Left kidney (tissue), 2 donors: ENCODE results near the gene LY6G6D. TPM values are rescaled to one million over a fixed set of nuclear protein-coding genes. Genes with fewer than 3 reads are reported as not detected.

Source experiments
- DNase-seq: peaks from one replicate; pipeline ENCODE4 v3.0.0-alpha.2; 2013
- polyA plus RNA-seq: library from polyadenylated mRNA; unstranded; fragments of 120-200 nt; gene quantifications from one replicate; pipeline ENCODE4 v1.2.1, GENCODE V29; 2013; ENCODE audit not compliant: insufficient read length

The LY6G6D gene
- polyA plus RNA-seq, 1 donor = not detected

- no peak for DNase-seq
Observed at GRCh38 chr6:31718265-31718664, 3.1 kb downstream of the LY6G6D start.

- DNase-seq = no peak
Observed at GRCh38 chr6:31719001-31719400, 3.9 kb downstream of the LY6G6D start.

GRCh38 chr6:31720196-31720770 lies 5.1 kb downstream of the LY6G6D start:
- no peak for DNase-seq

- DNase-seq = no peak
Observed at GRCh38 chr6:31721351-31722020, 6.3 kb downstream of the LY6G6D start, which contains the start of gene LY6G6C. Gene LY6G6C (minus strand): TSS chr6:31721746. CDS start chr6:31721679, 67 bp downstream.

GRCh38 chr6:31722173-31722572 lies 7.0 kb downstream of the LY6G6D start:
- DNase-seq = no peak

- no peak for DNase-seq
Observed at GRCh38 chr6:31723245-31723979, 8.3 kb downstream of the LY6G6D start, which contains the start of gene MPIG6B. Gene MPIG6B (plus strand): TSS chr6:31723373. CDS start chr6:31723384, 11 bp downstream.

GRCh38 chr6:31723980-31724691 lies 9.0 kb downstream of the LY6G6D start:
- no peak for DNase-seq

- no peak for DNase-seq
Observed at GRCh38 chr6:31725502-31726350, 10.6 kb downstream of the LY6G6D start.

- DNase-seq = no peak
Observed at GRCh38 chr6:31727034-31727716, 12.0 kb downstream of the LY6G6D start.

GRCh38 chr6:31727717-31728671 lies 12.8 kb downstream of the LY6G6D start:
- no peak for DNase-seq

GRCh38 chr6:31728767-31729514 lies 13.8 kb downstream of the LY6G6D start, which contains the start of gene DDAH2:
Gene DDAH2 (minus strand): TSS chr6:31729299. CDS start chr6:31729161, 138 bp downstream.
- DNase-seq = no peak

- peak; percentile 94 for DNase-seq
Observed at GRCh38 chr6:31729515-31729978, 14.4 kb downstream of the LY6G6D start.

- peak; percentile 94 for DNase-seq
Observed at GRCh38 chr6:31729979-31730630, 15.0 kb downstream of the LY6G6D start.

GRCh38 chr6:31730631-31731086 lies 15.5 kb downstream of the LY6G6D start:
- no peak for DNase-seq

- no peak for DNase-seq
Observed at GRCh38 chr6:31732029-31732428, 16.9 kb downstream of the LY6G6D start.

GRCh38 chr6:31733734-31734133 lies 18.6 kb downstream of the LY6G6D start:
- no peak for DNase-seq

- no peak for DNase-seq
Observed at GRCh38 chr6:31734247-31734820, 19.2 kb downstream of the LY6G6D start.
